ENCODE measurements around the gene GRAP.
"Not testable (repeated sequence)": the region's sequence is repeated elsewhere in the genome, so short reads cannot be mapped to it uniquely, and the experiment has no call there.

GRAP gene

GRCh38 chr17:19024101-19025078 is 22.4 kb downstream of the GRAP start:
- TF ChIP-seq CTCF (IDR thresholded peaks at IDR 0.05; ENCODE audit: low read depth, low read length) = no peak
- Histone ChIP-seq H3K27me3 (no peaks in the 10 kb centered on the region), H3K4me1 (peaks cover 1% of the 10 kb centered on the region; the same call in 1 of the 2 replicates), H3K9me3 (no peaks in the 10 kb centered on the region), H3K4me3 (ENCODE audit: low read depth, low read length) (no peak overlapping the region), H3K36me3 (no peaks in the 10 kb centered on the region)
- DNase-seq = no peak

- H3K27me3 ChIP-seq = no peaks in the 10 kb centered on the region
- DNase-seq = no peak
- no peak for TF ChIP-seq CTCF (IDR thresholded peaks at IDR 0.05; ENCODE audit: low read depth, low read length)
- H3K36me3 ChIP-seq = no peaks in the 10 kb centered on the region
- no peaks in the 10 kb centered on the region for H3K9me3 ChIP-seq
- no peak overlapping the region for H3K4me3 ChIP-seq (ENCODE audit: low read depth, low read length)
- peaks cover 3% of the 10 kb centered on the region; the same call in 1 of the 2 replicates for H3K4me1 ChIP-seq
These were observed 23.4 kb downstream of the GRAP start for GRCh38 chr17:19023209-19023999.

- no peak for TF ChIP-seq CTCF (IDR thresholded peaks at IDR 0.05; ENCODE audit: low read depth, low read length)
- DNase-seq = no peak
- no peaks in the 10 kb centered on the region for H3K27me3 ChIP-seq
- H3K4me3 ChIP-seq (ENCODE audit: low read depth, low read length) = no peak overlapping the region
- H3K4me1 ChIP-seq = peaks cover 3% of the 10 kb centered on the region; the same call in 1 of the 2 replicates
- no peaks in the 10 kb centered on the region for H3K9me3 ChIP-seq
- H3K36me3 ChIP-seq = no peaks in the 10 kb centered on the region
These were observed 24.0 kb downstream of the GRAP start for GRCh38 chr17:19022747-19023146.

DNA sequence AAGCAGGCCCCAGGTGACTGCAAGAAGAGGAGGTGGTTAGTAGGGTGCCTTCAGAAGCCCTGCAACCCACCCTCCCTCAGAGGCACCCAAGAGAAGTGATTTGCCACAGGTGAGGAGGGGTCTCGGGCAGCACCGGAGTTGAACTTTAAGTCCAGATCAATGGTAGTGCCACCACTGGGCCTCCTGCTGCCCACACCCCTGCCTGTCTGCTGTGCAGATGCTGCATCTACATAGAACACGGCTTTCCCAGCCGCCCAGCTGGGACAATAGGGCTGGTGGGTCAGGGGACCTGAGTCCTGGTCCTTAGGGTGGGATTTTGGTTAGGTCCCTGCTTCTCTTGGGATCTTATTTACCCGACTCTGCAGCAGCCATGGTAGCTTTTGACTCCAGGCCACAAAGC is 24.6 kb downstream of the GRAP start:
- TF ChIP-seq CTCF (IDR thresholded peaks at IDR 0.05; ENCODE audit: low read depth, low read length) = no peak
- Histone ChIP-seq H3K4me1 (peaks cover 3% of the 10 kb centered on the region; the same call in 1 of the 2 replicates), H3K9me3 (no peaks in the 10 kb centered on the region), H3K36me3 (no peaks in the 10 kb centered on the region), H3K27me3 (no peaks in the 10 kb centered on the region), H3K4me3 (ENCODE audit: low read depth, low read length) (no peak overlapping the region)
- DNase-seq = no peak

DNA sequence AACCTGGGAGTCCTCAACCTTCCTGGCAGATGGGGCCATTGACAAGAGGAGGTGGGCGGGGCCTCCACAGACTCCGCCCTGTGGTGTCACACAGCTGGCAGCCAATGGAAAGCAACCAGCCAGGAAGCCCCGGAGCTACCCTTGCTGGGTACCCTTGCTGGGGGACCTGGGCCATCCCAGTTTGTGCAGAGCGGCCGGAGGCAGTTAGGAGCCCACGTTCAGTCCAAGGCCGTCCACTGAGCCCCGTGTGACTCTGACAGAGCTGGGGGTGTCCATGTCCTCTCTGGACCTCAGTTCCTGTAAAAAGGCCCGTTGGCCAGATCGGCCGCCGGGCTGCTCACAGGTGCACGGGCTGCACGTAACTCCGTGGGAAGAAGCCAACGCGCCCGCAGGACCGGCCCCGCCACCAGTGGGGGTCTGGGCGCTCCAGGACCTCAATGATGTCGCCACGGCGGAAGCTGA is 25.1 kb downstream of the GRAP start:
- no peaks in the 10 kb centered on the region for H3K36me3 ChIP-seq
- peaks cover 3% of the 10 kb centered on the region; the same call in 1 of the 2 replicates for H3K4me1 ChIP-seq
- DNase-seq = peak; percentile 38
- no peak overlapping the region for H3K4me3 ChIP-seq (ENCODE audit: low read depth, low read length)
- no peak for TF ChIP-seq CTCF (IDR thresholded peaks at IDR 0.05; ENCODE audit: low read depth, low read length)
- H3K9me3 ChIP-seq = no peaks in the 10 kb centered on the region
- H3K27me3 ChIP-seq = no peaks in the 10 kb centered on the region

GRCh38 chr17:19021011-19021621 is 25.6 kb downstream of the GRAP start:
- H3K4me3 ChIP-seq (ENCODE audit: low read depth, low read length); H3K9me3 ChIP-seq; H3K4me1 ChIP-seq; H3K36me3 ChIP-seq; H3K27me3 ChIP-seq; DNase-seq: not testable (repeated sequence)
